ENCODE data around the gene ABCA4.
"Not testable (repeated sequence)": the region's sequence is repeated elsewhere in the genome, so short reads cannot be mapped to it uniquely, and the experiment has no call there.

ABCA4 gene

GRCh38 chr1:93979040-93979717 lies 141.8 kb downstream of the ABCA4 start:
- no peak for DNase-seq (ENCODE audit: low spot score)

GRCh38 chr1:93977598-93977945 lies 143.4 kb downstream of the ABCA4 start:
- DNase-seq (ENCODE audit: low spot score), result no peak

GRCh38 chr1:93976711-93977597 lies 144.0 kb downstream of the ABCA4 start:
- no peak for DNase-seq (ENCODE audit: low spot score)

- no peak for DNase-seq (ENCODE audit: low spot score)
Measured at GRCh38 chr1:93976291-93976690, 144.7 kb downstream of the ABCA4 start.

- DNase-seq (ENCODE audit: low spot score), result no peak
Measured at GRCh38 chr1:93972341-93972740, 148.6 kb downstream of the ABCA4 start.

- no peak for DNase-seq (ENCODE audit: low spot score)
Measured at GRCh38 chr1:93969887-93970286, 151.1 kb downstream of the ABCA4 start.

- no peak for DNase-seq (ENCODE audit: low spot score)
Measured at GRCh38 chr1:93969371-93969770, 151.6 kb downstream of the ABCA4 start.

- DNase-seq (ENCODE audit: low spot score), result no peak
Measured at GRCh38 chr1:93967306-93967705, 153.6 kb downstream of the ABCA4 start.

- no peak for DNase-seq (ENCODE audit: low spot score)
Measured at GRCh38 chr1:93965888-93966287, 155.1 kb downstream of the ABCA4 start.

- no peak for DNase-seq (ENCODE audit: low spot score)
Measured at GRCh38 chr1:93965256-93965655, 155.7 kb downstream of the ABCA4 start.

GRCh38 chr1:93964777-93965200 lies 156.2 kb downstream of the ABCA4 start:
- no peak for DNase-seq (ENCODE audit: low spot score)

GRCh38 chr1:93964096-93964776 lies 156.7 kb downstream of the ABCA4 start:
- no peak for DNase-seq (ENCODE audit: low spot score)

GRCh38 chr1:93963585-93963984 lies 157.4 kb downstream of the ABCA4 start:
- no peak for DNase-seq (ENCODE audit: low spot score)

- no peak for DNase-seq (ENCODE audit: low spot score)
Measured at GRCh38 chr1:93961906-93962305, 159.0 kb downstream of the ABCA4 start.

- no peak for DNase-seq (ENCODE audit: low spot score)
Measured at GRCh38 chr1:93961443-93961842, 159.5 kb downstream of the ABCA4 start.

- no peak for DNase-seq (ENCODE audit: low spot score)
Measured at GRCh38 chr1:93960641-93961147, 160.3 kb downstream of the ABCA4 start.

- DNase-seq (ENCODE audit: low spot score), result no peak
Measured at GRCh38 chr1:93959413-93959812, 161.5 kb downstream of the ABCA4 start.

GRCh38 chr1:93958726-93959100 lies 162.2 kb downstream of the ABCA4 start:
- DNase-seq (ENCODE audit: low spot score), result no peak

- no peak for DNase-seq (ENCODE audit: low spot score)
Measured at GRCh38 chr1:93958032-93958725, 162.8 kb downstream of the ABCA4 start.

- DNase-seq (ENCODE audit: low spot score), result no peak
Measured at GRCh38 chr1:93955765-93956164, 165.2 kb downstream of the ABCA4 start.

GRCh38 chr1:93947002-93947686 lies 173.8 kb downstream of the ABCA4 start:
- DNase-seq (ENCODE audit: low spot score), result not testable (repeated sequence)

All from pons (tissue), 1 donor.